ENCODE measurements around the gene SNX24. TPM values are rescaled to one million over a fixed set of nuclear protein-coding genes. Genes with fewer than 3 reads are reported as not detected.
A peak's percentile ranks its signal among the peaks of the same experiment; 100 is the strongest.
"Not testable (repeated sequence)": the region's sequence is repeated elsewhere in the genome, so short reads cannot be mapped to it uniquely, and the experiment has no call there.

SNX24 gene
- total RNA-seq, 1 donor from 2014 or later = 13.6 TPM

- DNase-seq (ENCODE audit: extremely low spot score, unreplicated experiment) = no peak
- Mint-ChIP-seq H3K4me1 (ENCODE audit: unreplicated experiment) (peaks cover 26% of the 10 kb centered on the region), H3K27me3 (peaks cover 3% of the 10 kb centered on the region), H3K9me3 (no peaks in the 10 kb centered on the region), H3K36me3 (peaks cover 3% of the 10 kb centered on the region), H3K27ac (peak overlapping the region; percentile 63), H3K4me3 (peak overlapping the region; percentile 2)
- TF ChIP-seq CTCF (conservative IDR thresholded peaks at IDR 0.05) = no peak
Measured at GRCh38 chr5:122907276-122907675, 61.9 kb downstream of the SNX24 start.

GRCh38 chr5:122908108-122908507 lies 62.7 kb downstream of the SNX24 start:
- Mint-ChIP-seq H3K9me3 (no peaks in the 10 kb centered on the region), H3K27ac (no peak overlapping the region), H3K4me3 (no peak overlapping the region), H3K36me3 (no peaks in the 10 kb centered on the region), H3K4me1 (ENCODE audit: unreplicated experiment) (peaks cover 26% of the 10 kb centered on the region), H3K27me3 (peaks cover 3% of the 10 kb centered on the region)
- TF ChIP-seq CTCF (conservative IDR thresholded peaks at IDR 0.05) = no peak
- no peak for DNase-seq (ENCODE audit: extremely low spot score, unreplicated experiment)

- H3K27me3 Mint-ChIP-seq = peaks cover 3% of the 10 kb centered on the region
- H3K4me1 Mint-ChIP-seq (ENCODE audit: unreplicated experiment) = peaks cover 26% of the 10 kb centered on the region
- peak; percentile 16 for TF ChIP-seq CTCF (conservative IDR thresholded peaks at IDR 0.05)
- H3K36me3 Mint-ChIP-seq = no peaks in the 10 kb centered on the region
- no peak for DNase-seq (ENCODE audit: extremely low spot score, unreplicated experiment)
- no peak overlapping the region for H3K27ac Mint-ChIP-seq
- H3K4me3 Mint-ChIP-seq = no peak overlapping the region
- H3K9me3 Mint-ChIP-seq = no peaks in the 10 kb centered on the region
Measured at GRCh38 chr5:122908662-122909061, 63.2 kb downstream of the SNX24 start.

- no peak for DNase-seq (ENCODE audit: extremely low spot score, unreplicated experiment)
- no peaks in the 10 kb centered on the region for H3K9me3 Mint-ChIP-seq
- no peak overlapping the region for H3K4me3 Mint-ChIP-seq
Measured at GRCh38 chr5:122909470-122910100, 64.2 kb downstream of the SNX24 start.

GRCh38 chr5:122913436-122913835 lies 68.0 kb downstream of the SNX24 start:
- not testable (repeated sequence) for H3K27ac Mint-ChIP-seq; DNase-seq (ENCODE audit: extremely low spot score, unreplicated experiment); H3K9me3 Mint-ChIP-seq; H3K4me3 Mint-ChIP-seq; H3K4me1 Mint-ChIP-seq (ENCODE audit: unreplicated experiment); H3K36me3 Mint-ChIP-seq; H3K27me3 Mint-ChIP-seq

More at GRCh38 chr5:122909470-122910100, 64.2 kb downstream of the SNX24 start:
- Mint-ChIP-seq H3K36me3 (no peaks in the 10 kb centered on the region), H3K27ac (no peak overlapping the region), H3K27me3 (peaks cover 3% of the 10 kb centered on the region), H3K4me1 (ENCODE audit: unreplicated experiment) (peaks cover 25% of the 10 kb centered on the region)
- TF ChIP-seq CTCF (conservative IDR thresholded peaks at IDR 0.05) = no peak

GRCh38 chr5:122915717-122916461 lies 70.5 kb downstream of the SNX24 start:
- no peak for TF ChIP-seq CTCF (conservative IDR thresholded peaks at IDR 0.05)
- Mint-ChIP-seq H3K27me3 (no peaks in the 10 kb centered on the region), H3K9me3 (peaks cover 4% of the 10 kb centered on the region), H3K4me1 (ENCODE audit: unreplicated experiment) (peaks cover 10% of the 10 kb centered on the region), H3K4me3 (peak overlapping the region; percentile 2), H3K36me3 (peaks cover 3% of the 10 kb centered on the region), H3K27ac (peak overlapping the region; percentile 52)
- no peak for DNase-seq (ENCODE audit: extremely low spot score, unreplicated experiment)

All from type B pancreatic cell (in vitro differentiated cells).